ENCODE measurements around the gene RAB11FIP5.
"Not testable (repeated sequence)": the region's sequence is repeated elsewhere in the genome, so short reads cannot be mapped to it uniquely, and the experiment has no call there.

The RAB11FIP5 gene

DNA sequence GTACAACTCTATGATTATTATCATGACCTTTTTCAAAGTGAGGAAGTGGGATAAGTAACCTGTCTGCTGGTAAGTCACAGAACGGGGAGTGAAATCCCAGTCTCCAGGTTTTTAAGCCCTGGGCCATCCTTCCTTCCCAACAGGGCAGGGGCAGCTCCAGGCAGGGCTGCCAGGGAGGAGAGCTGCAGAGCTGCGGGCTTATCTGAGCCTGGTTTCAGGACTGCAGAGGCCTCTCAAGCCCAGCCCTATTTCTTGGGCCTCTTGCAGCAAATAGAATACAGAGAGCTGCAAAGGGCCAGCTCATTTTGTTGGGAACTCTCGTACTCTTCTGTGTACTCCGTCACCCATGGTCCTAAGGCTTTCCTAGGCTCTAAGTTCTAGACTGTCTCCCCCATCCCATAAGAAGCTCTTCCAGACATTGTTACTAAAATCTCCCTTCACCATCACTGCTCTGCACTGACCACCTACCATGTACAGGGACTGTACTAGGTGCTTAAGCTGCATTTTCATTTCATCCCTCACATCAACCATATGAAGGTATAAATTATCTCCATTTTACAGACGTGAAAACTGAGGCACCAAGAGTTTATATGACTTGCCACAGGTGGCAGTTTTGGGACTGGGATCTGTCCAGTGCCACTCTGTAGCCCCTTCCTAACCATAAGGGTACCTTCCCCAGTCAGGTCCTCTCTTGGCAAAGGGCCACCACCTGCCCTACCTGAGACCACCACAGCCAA is 3.1 kb downstream of the RAB11FIP5 start:
- DNase-seq = no peak

DNA sequence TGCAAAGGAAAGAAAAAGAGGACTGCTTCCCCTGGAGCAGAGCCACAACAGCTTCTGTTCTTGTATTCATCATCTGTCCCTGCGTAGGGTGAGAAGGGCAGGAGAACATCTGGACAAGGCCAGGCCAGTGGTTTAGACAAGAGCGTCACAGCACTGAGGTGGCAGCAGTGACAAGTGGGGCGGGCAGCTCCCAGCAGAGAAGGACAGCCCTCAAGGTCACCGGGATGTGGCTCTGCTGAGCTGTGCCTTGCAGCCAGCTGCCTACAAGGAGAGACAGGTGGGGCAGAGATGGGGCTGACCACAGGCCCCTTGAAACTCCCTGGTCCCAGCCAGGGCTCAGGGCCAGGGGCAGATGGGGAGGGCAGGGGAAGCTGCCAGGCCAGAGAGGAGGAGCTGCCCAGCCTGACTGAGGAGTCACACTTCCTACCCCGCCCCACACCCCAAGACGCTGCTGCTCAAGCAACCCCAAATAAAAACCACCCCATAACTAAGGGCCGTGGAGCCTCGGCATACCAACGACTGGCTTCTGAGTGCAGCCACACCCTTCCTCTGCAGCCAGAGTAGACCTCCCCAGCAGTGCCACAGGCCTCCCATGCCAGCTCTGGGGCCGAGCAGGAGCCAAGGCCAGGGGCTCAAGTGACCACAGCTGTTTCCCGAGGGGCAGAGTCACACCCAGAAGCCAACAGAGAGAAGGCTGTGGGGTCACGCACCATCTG is 5.4 kb downstream of the RAB11FIP5 start:
- no peak for DNase-seq

DNA sequence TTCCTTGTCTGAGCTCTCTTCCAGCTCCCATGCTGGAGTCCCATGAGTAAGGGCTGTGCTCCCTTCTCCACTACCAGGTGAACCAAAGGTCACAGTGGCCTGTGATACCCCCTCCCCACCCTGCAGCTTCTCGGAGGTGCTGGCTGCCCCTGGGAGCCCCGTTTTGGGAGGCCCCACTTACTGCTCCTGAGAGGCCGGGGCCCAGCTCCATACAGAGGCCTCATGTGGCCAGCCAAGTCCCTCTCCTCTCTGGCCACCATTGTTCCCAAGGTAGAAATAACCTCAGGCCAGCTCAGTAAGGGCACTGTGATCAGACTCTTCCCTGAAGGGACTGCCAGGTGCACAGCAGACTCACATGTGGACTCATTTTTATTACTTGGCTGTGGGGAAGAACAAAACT is 6.0 kb downstream of the RAB11FIP5 start:
- DNase-seq = no peak

DNA sequence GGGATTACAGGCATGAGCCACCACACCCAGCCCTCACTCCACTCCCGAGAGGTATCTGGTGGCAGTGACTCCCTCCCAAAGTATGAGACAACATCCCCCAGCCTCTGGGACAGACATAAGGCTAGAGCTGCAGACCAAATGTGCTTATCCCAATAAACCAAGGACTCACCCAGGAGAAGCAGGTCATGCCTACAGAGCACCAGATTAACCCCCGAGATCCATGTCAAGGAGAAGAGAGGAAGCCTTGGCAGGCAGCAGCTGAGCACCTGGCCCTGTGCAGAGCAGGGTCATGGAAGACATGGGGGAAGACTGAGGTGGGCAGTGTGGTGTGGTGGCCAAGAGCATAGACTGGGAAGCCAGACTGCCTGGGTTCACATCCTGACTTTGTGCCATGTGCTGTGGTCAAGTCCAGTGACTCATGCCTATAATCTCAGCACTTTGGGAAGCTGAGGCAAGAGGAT is 7.2 kb downstream of the RAB11FIP5 start:
- no peak for DNase-seq

DNA sequence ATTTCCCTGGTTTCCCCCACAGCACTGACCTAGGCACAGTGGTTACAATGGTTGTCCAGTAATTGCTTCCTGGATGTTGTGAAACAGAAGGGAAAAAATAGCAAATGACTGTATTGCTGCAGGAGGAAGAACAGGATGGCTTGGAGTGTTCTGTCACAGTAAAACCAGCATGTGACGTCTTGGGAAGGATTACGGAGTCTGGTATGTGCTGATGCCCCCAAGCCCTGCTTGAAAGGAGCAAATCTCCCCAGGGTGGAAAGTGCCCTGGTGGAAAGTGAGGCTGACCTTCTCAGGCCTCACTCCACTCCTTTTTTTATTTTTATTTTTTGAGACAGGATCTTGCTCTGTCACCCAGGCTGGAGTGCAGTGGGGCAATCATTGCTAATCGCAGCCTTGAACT is 7.8 kb downstream of the RAB11FIP5 start:
- DNase-seq = no peak

DNA sequence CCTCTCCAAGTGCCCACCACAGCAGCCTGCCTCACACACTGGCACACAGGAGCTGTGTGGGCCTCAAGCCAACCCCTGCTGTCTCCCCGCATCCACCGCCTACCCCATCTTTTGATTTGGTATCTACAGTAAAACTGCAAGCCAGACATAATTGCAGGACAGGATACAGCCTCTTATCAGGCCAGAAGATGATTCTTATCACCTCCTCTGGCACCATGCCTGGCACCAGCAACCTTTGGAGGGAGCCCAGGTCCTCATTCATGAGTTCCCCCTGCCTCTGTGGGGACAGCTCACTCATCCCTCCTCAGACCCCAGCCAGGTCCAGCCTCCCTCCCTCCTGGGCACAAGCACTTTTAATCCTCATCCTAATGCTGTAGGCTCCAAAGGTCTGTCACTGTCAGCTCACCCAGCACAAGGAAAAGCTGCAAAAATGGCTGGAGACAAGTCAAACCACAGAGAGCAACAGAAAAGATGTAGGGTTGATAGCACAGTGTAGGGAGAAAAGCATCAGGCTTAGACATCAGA is 9.7 kb downstream of the RAB11FIP5 start:
- DNase-seq = no peak

DNA sequence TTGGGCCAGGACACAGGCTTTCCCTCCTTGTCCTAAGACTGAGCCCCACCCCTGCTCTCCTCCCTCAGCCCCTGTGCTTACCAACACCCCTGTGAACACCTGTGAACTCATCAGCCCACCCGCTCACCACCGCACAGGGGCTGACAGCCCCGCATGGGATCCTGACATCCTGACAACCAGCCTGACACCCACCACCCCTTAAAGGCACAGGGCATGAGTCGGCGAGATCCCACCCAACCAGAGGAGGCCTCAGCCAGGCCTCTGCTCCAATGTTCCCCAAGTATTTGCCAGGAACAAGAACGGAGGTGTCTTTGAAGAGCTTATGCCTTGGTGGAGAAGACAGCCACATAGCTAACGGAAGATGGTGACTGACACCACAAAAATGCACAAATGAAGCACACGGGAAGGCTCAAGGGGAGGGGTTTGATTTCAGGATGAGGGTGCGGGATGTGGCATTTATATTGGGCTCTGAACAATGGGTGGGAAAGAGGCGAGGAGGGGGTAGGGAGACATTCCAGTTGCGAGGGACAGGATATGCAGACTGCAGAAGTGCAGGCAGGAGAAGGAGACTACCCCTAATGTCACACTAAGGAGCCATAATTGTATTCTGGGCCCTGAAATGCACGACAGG is 11.0 kb downstream of the RAB11FIP5 start:
- no peak for DNase-seq

DNA sequence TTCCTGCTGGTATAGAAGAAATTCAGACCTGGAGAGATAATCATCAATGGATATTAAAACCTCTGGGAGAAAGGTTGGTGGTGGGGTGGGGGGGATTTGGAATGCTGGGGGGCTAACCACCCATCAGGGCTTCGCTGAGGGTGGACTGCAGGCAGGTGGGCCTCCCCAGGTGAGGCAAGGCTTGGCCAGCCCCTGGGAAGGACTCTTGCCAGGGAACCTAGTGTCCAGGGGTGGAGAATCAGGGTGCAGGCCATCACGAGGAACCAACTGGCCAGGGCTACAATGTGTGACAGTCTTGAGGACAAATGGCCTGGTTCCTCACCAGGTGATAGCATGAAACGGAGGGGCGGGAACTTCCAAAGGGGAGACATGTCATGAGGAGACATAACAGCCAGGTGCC is 11.8 kb downstream of the RAB11FIP5 start:
- no peak for DNase-seq

DNA sequence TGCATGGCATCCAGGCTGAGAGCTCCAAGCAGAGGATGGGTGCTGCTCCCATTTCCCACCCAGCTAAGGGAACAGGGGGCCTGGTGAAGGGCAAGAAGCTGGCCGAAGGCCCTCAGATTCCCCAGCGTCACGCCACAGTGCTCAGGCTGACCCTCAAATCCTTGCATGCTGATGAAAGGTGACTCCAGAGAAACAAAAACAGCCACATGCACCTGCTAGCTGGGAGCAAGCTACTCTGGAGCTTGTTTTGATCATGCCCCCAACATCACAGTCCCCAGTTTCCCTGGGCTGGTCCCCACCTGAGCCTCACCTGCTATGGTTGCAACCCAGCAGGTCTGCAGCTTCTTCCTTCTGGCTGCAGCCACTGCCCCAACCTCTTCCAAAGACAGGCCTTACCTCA is 13.3 kb downstream of the RAB11FIP5 start:
- no peak for DNase-seq

DNA sequence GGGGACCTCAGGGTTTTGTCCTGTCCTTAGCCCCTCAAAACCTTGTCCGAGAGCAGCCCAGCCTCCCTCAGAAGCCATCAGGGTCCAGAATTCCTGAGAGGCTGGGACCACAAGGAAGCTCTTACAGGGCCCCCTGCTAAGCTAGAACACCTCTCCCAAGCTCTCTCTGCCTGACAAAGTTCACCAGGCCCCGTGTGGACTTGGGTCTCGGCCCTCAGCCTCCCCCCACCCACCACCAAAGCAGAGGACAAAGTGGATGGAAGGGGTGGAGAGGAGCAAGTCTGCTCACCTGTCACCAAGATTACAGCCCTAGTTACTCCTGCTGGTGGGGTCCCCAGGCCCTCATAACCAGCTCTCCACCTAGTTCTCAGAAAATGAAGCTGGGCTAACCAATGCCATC is 16.8 kb downstream of the RAB11FIP5 start:
- DNase-seq = no peak

DNA sequence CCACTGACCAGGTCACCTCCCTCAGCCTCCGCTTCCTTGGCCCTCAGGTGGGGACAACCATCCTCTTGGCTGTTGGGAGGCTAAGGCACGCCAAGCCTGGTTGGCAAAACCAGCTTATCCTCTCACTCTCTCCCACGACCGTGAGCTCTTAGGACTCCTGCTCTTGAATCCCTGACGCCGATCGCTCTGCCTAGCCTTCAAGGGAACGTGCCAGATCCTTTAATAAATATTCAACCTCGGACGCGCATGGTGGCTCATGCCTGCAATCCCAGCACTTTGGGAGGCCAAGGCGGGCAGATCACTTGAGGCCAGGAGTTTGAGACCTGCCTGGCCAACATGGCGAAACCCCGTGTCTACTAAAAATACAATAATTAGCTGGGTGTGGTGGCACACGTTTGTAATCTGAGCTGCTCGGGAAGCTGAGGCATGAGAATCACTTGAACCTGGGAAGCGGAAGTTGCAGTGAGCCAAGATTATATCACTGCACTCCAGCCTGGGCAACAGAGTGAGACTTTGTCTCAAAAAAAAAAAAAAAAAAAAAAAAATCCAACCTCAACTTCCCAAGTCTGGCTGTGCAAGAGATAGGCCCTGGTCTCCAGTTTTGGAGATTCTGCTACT is 19.0 kb downstream of the RAB11FIP5 start:
- DNase-seq = not testable (repeated sequence)

DNA sequence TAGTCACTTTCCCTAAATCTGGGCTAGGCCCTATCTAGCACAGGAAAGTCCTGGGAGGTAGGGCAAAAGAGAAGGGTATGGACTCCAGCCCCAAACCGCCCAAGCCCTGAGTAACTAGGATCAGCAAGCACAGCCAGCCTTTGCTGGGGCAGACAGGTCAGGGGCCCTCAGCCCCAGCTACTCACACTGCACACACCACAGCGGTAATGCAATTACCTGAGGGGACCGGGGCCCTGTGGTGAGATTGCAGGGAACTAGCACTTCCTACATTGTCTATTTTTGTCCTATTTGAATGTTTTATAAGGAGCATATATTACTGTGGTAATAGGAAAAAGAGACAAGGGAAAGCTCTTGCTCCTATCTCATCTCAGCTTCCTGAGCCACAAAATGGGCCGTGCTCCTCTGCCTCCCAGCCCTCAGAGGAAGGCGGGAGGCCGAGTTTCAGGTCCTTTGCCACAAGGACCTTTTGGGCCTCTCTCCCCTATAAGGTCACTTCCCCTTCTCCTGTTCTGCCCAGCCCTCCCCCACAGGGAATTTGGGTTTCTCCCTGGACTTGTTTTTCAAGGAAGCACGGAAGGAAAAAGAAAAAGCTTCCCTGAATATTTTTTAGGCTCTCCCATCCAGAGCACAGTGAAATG is 20.5 kb downstream of the RAB11FIP5 start:
- no peak for DNase-seq

DNA sequence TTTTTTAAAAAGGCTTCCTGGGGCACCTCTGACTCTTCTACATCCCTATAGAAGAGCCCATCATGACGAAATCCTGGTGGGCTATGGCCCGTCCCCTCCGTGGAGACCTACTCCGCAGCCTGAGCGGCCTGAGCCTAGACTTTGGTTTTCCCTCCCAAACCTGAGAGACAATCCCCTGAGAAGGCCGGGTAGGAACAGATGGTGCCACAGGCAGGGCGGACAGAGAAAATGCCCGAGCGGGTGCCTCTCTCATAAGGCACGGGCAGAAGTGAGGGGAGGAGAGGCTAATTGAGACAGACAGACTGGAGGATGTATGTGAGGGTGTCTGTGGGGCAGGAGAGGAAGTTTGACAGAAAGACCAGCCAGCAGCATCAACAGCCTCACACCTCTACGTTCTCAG is 21.1 kb downstream of the RAB11FIP5 start:
- peak; percentile 46 for DNase-seq

DNA sequence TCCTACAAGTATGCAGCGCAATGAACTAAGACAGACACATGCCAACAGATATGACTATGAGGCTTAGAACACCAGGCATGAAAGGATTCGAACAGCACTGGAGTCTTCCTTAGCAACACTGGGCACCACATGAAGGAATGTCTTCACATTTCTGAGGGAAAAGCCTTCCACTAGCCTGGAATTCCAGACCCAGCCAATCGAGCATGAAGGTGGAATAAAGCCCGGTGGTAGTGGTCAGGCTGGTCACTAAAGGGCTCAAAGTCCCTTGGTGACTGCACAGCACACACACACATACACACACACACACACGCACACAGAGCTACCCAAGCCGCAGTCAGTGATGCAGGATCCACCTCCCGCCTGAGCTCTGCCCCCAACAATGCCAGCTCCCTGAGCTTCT is 21.6 kb downstream of the RAB11FIP5 start:
- no peak for DNase-seq

DNA sequence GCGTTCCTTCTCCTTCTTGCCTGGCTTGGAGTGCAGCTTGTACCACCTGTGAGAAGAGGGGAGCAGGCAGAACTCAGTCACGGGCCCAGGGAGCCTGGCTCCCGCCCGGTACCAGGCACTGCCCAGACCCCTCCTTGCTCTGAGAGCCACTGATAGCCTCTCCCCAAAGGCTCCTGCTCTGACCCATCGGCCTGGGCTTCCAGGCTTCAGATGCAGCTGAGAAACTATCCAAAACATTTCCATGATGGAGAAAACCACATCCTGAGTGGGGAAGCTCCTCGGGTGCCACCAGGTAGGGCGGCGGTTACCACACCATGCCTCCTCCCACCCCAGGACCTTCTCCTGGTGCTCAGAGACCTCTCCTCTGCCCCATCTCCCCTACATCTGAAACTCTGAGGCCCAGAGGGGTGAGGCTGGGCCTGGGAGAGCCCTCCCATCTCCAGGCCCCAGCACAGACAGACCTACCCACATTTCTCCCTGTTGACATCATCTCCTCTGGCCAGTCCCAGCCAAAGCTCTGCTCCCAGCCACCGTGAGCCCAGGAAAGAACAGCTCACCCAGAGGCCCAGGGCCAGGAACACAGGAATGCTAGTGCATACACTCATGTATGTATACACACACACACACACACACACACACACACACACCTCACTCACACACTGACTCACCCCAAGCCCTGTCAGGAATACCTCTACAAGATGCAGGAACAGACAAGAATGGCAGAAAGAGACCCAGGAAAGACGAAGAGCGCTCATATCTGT is 23.3 kb downstream of the RAB11FIP5 start:
- no peak for DNase-seq

DNA sequence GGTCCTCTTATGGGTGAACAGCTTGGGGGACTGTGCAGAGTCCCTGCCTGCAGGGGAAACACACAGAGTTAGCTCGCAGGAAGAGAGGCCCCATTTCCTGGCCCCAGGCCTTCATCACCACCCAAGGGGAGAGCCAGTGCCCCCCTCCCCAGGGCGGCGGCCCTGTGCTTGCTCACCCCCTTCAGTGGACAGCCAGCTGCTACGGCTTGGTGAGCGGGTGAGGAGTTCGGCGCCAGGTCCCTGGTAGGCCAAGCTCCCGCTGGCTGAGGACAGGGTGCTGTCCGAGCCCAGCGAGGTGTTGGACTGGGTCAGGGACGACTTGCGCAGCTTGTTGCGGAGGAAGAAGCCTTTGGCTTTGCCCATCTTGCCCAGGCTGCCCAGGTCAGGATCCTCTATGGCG is 24.0 kb downstream of the RAB11FIP5 start:
- DNase-seq = no peak

DNA sequence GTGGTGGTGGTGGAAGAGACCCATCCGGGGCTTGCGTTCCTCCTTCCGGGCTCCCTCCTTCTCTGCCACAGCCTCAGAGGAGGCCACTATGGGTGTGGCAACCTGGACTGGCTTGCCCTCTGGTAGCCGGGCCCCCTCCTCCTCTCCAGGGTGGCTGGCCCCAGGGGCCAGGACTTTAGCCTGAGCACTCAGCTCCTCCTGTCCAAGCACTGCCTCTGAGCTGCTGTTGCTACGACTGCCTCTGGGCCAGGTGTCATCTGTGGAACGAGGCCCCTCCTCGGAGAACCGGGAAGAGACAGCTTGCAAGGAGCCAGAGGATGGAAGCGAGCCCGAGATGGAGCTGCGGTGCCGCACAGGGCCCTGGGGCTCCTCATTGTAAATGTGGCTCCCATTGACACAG is 24.5 kb downstream of the RAB11FIP5 start:
- no peak for DNase-seq

DNA sequence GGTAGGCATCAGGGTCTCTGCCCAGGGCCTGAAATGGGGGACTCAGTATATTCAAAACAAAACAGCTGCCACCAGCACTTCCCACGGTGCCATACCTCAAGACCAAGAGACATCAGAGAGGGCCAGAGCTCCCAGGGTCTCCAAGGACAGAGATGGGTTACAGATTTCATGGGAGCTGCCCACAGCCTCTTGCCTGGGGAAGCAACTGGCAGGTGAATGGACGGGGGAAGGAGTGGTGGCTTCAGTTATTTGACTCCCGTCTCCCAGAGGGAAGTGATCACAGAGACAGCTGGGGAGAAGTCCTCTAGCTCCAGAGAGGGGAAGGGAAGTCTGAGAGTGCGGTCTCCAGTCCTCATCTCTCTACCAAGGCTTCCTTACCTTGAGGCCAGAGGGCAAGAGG is 25.4 kb downstream of the RAB11FIP5 start:
- no peak for DNase-seq

DNA sequence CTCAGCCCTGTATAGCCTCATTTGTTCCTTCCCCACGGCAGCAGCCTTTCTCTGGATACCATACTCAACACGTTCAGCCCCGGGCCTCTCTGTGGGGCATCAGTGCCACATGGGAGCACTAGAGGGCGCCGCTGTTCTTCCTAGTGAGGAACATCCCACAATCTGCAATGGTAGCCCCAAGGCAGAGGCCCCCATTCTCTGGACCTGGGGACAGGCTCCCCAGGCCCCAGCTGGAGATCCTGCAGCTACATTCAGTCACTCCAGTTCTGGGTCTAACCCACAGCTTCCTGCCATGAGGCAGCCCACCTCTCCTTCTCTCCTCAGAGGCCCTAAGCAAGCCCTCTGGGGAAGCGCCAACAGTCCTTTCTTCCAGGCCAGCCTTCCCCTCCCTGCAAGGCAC is 27.1 kb downstream of the RAB11FIP5 start:
- no peak for DNase-seq

DNA sequence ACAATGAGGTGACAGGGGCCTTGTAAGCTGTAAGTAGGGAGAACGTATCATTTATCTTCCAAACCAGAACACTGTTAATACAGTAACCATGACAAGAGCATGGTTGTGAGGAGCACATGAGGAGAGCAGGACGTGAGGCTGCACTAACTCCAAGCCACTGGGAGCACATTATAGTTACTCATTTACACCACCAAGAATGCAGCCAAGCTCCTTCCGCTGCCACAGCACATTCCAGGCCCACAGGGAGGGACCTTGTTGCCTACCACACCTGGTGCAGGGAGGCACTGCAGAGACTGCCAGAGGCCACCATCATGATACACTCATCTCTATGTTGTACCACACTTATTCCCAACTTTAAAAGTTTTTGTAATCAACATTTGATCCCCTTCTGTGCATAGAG is 27.8 kb downstream of the RAB11FIP5 start:
- no peak for DNase-seq

DNA sequence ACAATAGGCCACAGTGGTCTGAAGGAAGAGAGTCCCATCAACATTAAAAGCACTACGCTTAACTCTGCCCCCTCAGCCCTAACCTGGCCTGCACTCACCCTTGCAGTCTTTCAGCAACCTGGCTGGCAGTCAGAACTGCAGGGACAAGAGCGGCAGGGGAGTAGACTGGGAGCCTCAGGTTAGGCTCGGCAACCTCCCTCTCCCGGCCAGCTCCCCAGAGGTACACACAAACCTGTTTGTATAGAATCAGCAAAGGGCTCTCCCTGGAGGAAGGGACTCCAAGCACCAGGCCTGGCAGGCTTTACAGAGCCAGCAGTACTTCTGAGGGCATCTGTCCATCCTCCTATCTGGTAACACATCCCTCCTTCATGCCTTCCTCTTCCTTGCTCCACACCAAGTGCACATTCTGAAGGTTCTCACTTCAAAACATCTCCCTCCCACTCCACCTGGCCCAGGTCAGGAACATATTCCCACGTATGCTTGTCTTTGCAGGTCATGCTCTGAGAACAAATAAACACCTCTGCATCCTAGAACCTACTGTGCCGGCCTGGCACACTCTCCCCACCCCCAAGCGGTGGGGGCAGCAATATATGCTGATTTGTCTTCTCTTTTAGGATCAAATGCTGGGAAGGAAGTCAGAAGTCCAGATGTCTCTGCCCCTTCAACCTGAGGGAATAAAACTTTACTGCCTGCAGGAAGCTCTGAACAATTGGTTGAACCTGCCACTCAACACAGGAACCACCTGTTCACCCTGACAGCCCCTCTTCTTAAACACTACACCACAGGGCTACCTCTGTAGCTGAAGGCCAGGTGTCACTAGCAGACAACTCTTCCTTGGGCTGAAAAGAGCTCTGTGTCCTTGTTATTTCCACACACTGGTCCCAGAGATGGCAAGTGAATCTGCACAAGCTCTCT is 28.6 kb downstream of the RAB11FIP5 start:
- no peak for DNase-seq

All from NCI-H524 treated with DMSO at 0.1 percent for 48 hours (cell line).